Breast epithelium (tissue), 3 donors: Measurements from ENCODE around the gene GNA12.

ENCODE experiments used
- POLR2A ChIP-seq: fragments of 450-650 bp; IDR thresholded peaks from one replicate; pipeline ENCODE4 v1.6.1; 2016; ENCODE audit warnings: antibody characterized with exemption, mild to moderate bottlenecking, moderate library complexity
- POLR2AphosphoS5 ChIP-seq, 3 donors: sonication (generic); formaldehyde crosslinking; IDR thresholded peaks; one replicate each; pipeline ENCODE4 v1.6.1; 2017; ENCODE audit warnings: antibody characterized with exemption in 3 of 3

DNA sequence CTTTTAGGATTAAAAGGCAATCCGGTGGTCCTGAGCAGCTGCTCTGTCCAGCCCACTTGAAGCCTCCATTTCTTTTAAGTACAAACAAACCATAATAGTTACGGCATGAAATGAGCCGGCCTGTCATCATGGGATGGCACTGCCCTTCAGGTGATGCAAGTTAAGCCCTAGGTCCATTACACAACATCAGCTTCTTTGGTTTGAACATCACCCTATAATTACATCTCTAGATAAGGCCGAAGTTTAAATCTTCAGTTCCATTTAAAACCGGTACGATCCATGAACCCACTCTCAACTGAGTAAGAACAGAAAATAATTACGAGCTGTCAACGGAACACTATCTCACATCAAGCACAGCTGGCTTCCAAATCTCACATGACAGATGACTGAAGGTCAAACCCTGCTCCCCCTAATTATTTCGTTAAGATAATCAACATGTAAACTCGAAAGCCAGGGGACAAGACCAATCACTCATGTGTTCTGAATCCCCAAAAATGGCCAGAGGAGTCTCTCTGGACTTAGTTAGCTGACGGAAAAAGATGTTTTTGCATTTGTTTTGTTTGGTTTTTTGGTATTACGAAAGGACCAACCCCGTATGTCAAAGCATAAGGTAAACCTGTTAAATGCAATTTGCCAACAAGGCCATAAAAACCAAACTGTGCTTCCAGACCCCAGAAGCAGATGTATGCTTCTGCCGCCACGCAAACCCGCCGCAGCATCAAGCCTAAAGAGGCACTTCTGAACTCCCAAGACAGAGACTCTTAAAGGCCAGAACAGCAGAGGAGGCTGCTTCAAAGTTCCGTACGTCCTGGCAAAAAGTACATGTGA lies 10.8 kb downstream of the GNA12 start:
- TF ChIP-seq POLR2A = no peak
- no peak for TF ChIP-seq POLR2AphosphoS5 (IDR thresholded peaks at IDR 0.05)
